Smooth muscle cell of the brain vasculature (primary cell): ENCODE measurements around the gene TBC1D22A.

Experiments used
- DNase-seq: peaks from one replicate; pipeline ENCODE4 v3.0.0-alpha.2; 2012; ENCODE audit warnings: low read depth, low spot score

Gene TBC1D22A

DNA sequence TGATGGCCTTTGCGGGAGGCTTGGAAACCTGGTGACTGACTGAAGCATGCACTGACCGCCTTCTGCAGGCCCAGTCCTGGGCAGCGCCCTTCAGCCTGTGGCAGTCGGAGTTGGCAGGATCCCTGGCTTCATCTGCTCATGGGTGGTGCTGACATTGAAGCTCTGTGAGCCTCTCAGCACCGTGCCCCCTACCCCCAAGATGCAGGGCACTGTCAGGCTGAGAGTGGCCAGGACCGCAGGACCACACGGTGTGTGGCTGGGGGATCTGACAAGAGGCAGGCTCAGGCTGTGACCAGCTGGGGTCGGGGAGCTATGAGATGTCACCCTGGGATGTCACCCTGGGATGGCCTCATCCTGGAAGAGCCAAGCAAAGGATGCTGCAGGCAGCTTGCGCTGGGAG lies 32.7 kb downstream of the TBC1D22A start:
- no peak for DNase-seq

DNA sequence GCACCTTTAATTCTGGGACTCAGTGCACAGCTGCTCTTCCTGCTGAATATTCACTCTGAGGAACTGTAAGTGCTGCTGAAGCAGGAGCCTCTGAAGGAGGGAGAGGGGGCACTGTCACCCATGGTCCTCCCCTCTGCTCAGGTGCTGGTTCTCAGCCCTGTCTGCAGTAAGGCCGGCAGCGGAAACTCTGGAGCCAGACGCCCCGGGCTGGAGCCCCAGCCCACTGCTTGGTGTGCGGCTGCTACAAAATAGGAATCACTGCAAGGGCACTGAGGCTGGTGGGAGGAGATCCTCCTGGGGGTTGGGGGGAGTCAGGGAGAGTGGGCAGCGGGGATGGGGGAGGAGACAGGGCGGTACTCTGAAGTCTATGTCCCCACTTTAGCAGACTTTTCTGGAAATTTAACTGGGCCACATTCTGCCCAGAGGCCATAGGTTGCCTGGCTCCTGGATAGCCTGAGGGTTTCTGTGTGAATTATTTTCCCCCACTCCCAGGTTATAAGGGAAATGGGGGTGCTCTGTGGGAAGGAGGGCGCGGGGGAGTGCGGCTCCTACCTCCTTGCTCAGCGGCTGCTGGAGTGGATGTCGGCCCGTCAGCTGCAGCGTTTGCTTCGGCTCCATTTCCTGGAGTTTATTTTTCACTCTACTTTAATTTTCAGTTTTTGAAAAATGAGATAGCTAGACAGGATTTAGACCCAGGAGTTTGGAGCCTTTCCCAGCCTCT lies 33.6 kb downstream of the TBC1D22A start:
- no peak for DNase-seq

DNA sequence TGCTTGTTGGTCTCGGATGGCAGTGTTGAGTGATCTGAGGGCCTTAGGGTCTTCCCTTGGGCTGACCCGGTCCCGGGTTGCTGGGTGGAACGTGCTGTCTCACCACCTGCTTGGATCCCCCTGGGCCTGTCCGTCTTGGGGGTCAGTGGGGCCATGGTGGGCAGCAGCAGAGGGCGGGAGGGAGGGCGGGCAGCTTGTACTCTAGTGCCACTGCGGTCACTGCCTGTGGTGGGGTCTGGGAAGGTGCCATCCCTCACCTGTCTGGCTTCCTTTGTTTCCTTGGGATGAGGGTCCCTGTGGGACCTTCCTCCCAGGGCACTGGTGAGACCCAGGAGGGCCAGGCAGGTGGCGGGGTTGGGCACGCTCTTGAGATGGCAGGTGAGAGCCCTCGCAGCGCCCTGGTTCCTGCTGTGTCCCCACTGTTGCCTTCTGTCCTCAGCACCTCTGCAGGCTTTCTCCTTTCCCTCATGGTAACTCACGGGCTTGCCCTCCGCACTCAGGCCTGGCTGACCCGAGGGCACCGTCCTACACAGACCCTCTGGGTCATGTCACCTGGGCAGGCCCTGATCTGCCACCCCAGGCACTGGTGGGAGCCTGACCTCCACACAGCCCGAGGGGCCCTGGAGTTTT lies 34.2 kb downstream of the TBC1D22A start:
- DNase-seq, result no peak

DNA sequence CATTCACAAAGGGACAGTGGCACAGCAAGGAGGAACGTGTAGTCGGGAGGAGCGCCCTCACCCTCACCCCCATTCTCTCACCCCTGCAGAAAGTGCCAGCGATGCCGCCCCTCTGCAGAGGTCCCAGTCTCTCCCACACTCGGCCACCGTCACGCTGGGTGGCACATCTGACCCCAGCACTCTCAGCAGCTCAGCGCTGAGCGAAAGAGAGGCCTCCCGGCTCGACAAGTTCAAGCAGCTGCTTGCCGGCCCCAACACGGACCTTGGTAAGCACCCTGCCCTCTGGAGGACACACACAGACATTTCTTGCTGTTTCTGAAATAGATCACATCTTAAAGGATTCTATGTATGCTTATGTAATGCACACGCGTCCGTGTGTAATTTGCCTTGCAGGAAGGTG lies 34.9 kb downstream of the TBC1D22A start:
- no peak for DNase-seq

DNA sequence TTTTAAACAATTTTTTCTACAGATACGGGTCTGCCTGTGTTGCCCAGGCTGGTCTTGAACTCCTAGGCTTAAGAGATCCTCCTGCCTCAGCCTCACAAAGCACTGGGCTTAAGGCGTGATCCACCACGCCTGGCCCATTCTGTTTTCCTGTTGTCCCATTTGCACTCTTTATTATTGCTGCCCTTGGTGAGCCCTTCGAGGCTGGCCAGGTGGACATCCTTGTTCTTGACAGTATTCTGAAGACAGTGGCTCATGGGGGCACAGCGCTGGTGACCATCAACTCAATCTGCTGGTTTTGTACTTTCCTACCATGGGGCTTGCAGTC lies 35.6 kb downstream of the TBC1D22A start:
- DNase-seq, result no peak

DNA sequence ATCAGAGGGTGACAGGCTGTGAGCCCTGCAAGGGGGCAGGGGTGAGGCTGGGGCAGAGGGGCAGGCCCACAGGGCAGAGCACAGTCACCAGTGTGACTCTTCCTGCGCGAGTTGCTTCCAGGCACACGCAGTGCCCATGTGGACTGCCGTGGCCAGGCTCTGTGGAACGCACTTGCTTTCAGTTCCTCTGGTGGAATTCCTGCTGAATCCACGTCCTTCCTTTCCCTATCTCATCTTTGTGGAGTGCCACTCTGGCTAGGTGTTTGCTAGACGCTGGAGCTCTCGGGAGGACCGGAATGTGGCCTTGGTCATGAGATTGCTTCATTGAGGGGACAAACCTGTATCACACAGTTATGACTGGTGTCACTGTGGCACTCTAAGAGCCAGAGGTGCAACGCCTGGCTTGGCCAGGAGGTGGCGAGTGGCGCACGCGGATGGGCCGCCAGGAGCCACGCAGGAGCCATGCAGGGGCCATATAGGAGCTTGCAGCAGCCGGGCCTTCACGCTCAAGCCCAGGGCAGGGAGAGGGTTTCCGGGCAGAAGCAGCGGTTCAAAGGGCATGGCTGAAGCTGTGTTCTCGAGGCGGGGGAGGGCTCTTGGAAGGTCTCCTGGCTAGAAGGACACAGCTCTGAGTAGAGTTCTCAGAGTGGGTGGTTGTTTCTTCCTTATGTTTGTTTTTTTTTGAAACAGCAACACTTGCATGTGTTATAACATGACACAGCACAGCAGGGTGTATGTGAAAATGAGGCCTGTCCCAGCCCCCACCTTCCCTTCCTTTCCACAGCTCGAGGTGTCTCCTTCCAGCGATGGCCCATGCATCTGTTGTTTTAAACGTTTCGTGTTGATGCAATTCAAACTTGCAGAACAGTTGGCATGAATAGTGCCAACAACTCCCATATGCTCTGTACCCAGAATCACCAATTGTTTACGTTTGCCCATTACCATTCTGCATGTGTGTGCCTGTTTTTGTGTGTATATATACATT lies 36.2 kb downstream of the TBC1D22A start:
- DNase-seq, result peak; percentile 72

DNA sequence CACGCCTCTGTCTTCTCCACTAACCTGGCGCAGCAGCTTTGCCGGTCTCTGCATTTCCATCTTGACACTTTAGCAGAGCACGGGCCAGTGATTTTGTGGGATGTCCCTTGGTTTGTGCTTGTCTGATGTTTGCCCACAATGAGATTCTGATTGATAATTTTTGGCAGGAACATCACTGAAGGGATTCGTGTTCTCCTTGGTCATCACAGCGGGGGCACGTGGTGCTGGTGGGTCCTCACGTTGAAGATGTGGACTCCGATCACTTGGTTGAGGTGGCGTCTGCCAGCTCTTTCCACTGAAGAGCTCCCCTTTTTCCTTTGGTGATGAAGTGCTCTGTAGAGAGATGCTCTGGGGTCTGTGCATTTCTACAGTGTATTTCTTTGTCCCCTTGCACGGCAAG lies 37.2 kb downstream of the TBC1D22A start:
- DNase-seq, result no peak

DNA sequence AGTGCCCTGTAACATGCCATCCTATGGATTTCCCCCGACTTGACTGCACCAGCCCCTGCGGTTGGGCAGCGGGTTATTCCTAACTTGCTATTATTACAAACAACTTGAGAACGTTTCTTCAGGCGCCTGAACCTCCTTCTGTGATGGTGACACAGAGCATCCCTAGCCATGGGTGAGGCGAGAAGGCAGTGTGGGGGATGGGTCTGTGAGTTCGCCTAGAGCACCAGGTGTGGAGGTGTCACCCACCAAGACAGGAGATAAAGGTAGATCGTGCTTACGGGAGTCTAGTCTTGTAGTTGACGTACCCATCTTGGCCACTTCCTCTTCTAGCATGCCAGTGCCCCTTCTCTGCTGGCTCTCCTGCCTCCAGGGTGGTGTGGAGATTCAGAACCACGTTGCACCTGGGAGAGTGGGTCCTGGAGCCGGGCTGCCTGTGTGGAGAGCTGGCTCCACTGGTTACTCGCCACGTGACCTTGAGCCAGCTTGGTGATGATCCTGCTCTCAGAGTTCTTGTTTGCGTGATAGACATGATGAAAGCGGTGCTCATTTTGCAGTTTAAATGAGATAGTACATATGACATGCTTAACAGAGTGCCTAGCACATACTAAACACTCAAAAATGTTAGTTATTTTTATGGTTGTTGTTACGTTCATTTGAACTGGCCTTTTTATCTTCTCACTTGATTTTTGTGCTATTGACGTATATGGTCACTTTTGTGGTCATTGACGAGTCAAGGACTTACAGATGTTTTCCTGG lies 37.8 kb downstream of the TBC1D22A start:
- no peak for DNase-seq

DNA sequence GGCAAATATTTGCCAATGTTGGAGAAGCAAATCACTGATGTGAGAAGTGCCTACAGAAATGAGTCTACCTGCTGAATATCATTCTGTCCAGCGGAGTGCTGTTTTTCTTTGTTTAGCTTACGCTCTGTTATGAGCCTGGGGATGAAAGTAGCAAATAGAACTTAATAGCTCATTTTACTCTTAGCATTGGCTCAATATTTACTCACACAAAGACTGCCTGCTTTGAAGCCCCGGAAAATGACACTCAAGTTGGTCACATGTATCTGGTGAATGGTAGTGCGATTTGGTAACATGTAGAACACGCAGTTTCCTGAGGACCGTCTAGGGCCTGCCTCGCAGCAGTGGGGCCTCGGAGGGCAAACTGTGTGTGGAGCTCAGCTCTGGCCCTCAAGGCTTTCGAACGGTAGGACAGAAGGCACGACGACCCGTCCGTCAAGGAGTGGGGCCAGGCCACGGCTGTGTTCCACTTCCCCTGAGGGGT lies 38.9 kb downstream of the TBC1D22A start:
- DNase-seq, result no peak

DNA sequence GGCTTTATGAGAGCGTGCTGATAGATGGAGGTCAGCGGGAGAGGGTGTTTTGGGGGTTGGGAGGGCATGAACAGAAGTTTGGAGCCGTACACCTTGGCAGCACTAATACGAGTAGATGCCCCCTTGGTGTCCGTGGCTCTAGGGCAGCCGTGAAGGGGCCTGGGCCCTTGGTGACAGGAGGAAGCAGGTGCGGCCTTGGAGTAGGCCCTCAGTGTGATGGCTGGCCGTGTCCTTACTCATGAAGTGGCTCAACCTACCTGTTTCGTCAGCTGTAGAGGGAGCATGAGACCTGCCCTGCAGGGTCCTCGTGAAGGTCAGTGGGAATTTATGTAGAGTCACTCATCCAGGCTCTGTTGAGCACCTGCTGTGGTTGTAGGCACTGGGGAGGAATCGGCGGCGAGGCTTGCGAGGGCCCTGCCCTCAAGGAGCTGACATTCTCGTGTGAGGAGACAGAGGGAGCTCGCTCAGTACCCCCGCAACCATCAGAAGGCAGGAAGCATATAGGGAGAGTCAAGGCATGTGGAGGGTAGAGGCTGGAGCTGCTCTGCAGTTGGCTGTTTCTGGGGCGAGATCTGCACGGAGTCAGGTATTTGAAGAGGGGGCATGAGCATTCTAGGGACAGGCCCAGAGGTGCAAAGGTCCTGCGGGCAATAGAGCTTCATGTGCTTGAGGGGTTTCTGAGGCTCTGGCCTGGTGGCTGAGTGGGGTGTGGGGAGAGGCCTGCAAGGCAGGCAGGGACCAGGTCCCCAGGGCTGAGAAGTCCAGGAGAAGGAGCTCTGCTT lies 39.6 kb downstream of the TBC1D22A start:
- no peak for DNase-seq

DNA sequence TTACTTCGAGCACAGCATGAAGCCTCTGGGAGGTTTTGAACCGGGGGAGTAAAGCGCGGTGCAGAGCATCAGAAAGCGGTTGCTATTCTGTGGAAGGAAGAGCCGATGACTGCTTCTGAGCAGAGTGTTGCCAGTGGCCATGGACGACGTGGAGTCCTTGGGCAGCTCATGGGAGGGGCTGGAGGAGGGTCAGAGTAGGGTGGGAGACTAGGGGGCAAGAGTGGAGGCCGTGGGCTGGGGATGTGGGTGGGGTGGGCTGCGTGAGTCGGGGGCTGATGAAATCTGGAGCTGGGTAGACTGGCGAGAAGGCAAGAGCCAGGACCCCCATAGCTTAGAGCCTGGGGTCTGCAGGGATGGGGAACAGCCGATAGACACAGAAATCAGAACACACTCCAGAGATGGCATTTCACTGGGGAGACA lies 40.2 kb downstream of the TBC1D22A start:
- no peak for DNase-seq

DNA sequence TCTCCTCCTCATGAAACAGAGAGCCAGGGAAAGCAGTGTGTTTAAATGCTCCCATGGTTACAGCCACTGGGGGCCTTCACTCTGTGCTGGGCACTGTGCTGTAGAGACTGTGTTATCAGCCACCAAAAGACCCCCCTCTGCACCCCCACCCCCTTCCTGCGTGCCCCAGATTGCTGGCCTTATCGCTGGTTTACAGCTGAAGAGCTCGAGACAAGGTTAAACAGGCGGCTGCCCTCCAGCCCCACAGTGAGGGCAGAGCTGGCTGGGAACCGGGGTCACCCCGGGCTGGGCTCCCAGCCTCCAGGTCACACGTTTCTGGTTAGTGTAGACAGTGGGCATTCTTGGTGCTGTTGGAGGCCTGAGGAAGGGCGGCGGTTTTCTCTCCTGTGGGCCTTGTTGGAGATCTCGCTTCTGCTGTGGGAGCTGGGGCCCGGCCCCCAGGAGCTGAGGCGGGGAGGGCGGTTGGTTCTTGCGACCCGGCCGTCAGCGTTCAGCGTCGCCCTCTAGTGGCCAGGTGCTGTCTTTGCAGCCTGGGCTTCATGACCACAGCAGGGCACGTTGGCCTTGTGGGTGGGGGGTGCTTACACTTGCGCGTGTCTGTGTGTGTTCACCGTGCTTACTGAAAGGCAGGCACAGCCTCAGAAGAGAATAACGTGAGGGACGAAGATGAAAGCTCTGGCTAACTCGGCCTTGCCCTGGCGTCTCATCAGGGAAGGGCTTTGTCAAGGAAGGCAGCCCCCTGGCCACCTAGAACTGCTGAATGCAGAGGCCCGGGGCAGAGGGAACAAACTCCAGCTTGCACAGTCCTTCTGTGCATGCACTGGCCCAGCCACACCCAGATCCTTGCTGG lies 40.8 kb downstream of the TBC1D22A start:
- DNase-seq, result no peak

DNA sequence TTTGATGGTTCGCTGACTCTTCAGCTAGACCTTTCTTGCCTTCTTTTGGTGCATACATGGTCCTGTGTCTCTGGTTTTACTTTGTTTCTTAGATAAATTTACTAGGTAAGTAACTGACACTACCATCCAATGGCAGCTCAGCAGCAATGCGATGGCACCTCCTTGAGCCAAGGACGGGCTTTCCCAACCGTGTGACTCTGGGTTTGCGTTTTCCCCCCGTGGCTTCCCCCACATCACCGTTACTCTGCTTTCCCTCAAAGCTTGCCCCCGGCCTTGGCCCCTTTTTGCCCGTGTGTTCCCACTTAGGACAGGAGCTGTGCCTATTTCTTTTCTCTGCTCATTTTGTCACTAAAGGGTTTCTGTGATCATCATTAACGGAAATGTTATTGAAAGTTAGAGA lies 41.5 kb downstream of the TBC1D22A start:
- DNase-seq, result no peak

DNA sequence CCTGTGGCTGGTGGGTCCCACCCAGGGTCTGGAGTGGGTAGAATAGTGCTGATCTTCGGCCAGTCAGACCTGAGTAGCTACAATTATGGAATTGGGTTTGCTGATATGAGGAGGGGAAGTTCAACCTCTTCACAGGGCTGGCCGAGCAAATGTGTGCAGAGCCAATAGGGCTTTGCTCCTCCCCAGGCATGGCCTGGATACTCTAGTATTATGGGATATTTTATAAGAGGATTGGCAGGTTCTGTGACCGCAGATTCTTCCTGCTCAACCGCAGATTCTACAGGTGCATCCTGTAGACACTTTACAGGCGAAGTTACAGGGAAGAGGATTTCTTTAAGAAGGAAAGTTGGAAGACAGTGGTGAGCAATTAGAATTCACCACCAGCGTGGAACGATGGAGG lies 44.3 kb downstream of the TBC1D22A start:
- DNase-seq, result no peak

DNA sequence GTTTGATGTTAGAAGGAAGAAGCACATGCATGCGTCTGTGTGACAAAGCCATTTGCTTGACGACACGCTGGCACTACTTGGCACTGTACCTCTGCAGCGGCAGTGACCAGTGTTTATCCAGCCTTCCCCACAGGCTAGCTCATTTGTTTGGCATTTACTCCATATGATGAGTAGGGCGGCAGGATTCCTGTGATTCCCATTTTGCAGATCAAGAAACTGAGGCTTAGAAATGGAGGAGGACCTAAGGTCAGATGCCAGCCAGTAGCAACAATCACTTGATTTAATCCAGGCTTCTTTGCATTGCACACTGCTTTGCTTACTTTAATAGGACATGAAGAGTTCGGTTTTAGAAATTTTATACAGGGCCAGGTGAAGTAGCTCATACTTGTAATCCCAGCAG lies 45.0 kb downstream of the TBC1D22A start:
- no peak for DNase-seq

DNA sequence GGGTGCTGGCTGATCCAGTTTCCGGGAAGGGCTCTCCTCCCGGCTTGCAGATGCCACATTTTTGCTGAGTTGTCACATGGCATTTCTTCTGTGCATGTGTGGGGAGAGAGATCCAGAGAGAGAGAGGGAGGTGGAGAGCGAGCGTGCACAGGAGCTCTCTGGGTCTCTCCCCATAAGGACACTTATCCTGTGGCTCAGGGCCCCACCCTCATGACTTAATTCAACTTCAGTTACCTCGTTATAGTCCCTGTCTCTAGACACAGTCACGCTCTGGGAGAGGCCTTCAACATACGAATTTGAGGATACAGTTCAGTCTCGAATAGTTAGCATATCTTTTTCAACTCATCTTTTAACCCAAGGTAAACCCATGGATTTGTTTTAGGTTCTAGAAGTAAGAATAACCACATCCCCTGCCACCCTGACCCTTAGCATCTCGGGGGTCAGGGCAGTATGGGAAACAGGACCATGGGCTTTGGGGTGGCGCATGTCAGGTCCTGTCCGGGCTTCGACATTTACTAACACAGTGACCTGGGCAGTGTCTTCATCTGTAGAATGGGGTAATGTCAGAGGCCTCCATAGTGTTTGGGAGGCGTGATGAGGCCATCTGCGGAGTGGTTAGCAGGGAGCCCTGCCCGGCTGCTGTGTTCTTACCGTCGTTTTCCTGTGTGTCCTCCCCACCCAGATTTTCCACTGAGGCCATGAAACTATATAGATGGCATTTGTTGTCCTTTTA lies 46.9 kb downstream of the TBC1D22A start:
- DNase-seq, result no peak

DNA sequence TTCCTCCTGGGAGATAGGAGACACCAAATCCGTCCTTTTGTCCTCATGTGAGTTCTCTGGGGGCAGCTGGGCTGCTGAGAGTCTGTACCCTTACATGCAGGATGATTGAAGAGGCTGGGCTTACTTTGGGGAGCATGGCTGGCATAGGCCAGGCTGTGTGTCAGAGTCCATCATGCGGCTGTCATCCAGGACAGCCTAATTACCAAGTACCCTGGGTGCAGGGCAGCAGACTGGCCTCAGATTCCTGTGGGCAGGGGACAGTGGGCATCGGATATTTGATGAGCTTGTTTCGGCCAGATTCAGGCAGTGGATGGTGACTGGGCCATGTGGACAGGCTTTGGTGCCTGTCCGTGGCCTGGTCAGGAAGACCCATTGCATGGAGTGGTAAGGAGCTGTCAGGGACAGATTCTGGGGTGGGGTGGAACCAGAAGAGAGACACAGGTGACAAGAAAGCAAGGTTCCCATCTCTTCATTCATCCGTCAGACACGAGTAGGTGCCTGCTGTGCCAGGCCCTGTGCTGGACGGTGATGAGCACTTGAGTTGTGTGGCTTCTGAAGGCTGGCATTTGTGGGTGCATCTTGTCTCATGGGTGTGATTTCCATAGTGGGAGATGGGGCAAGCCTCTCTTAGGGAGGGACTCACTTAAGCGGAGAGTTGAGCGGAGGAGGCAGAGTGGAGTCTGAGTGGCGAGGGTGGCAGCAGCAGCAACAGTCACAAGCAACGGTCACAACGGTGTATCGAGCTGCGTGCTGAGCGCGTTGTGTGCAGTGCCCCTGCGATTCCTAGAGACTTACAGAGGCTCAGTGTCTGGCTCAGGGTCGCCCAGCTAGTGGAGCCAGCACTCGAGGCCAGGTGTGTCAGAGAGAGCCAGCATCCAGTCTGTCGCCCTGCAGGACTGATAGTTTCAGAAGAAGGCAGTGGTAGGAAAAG lies 48.7 kb downstream of the TBC1D22A start:
- DNase-seq, result no peak

DNA sequence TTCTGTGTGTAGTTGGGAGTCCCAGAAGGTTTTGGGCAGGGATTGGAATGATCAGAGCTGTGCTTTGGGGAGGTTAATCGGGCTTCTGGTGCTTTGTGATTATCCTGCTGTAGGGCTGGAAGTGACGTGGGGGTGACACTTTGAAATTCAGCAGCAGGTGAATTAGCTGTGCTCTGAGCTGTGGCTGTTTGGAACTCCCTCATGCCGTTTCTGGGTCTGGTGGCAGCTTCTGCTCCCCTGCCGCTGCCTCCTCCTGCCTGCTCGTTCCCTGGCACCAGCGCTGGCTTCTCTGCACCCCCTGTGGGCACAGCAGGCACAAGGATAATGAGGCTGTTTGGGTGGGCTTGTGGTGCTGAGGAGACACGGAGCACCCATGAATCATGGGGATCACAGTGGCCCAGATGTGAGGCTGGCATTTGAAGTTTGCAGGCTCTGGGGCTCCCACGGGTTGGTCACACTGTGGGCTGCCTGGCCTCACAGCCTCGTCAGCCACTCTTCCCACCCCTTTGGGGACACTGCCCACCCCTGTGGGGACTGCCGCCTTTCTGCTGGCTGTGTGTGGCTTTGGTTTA lies 49.7 kb downstream of the TBC1D22A start:
- no peak for DNase-seq
